Cardiac fibroblast (primary cell): Measurements from ENCODE around the gene AKAP6.

Source experiments
- DNase-seq, 2 donors: peaks; one replicate each; pipeline versions ENCODE4 v3.0.0 to v3.0.0-alpha.2; 2010; ENCODE audit warnings: low read depth in 2 of 2
- H3K4me3 ChIP-seq, 2 donors: replicated peaks in 1 of 2; 1 replicate in 1 of 2; 2 replicates in 1 of 2; pipeline ENCODE4 v1.5.1; 2011; ENCODE audit warnings: low read depth in 2 of 2, low read length in 2 of 2, mild to moderate bottlenecking in 2 of 2, moderate library complexity in 1 of 2
- TF ChIP-seq, protein P1 (sequence below): IDR thresholded peaks from one replicate; pipeline ENCODE4 v1.5.1; 2011; ENCODE audit warnings: low read depth, mild to moderate bottlenecking, low read length, inconsistent platforms

Gene AKAP6

GRCh38 chr14:32478050-32478449 lies 149.0 kb downstream of the AKAP6 start:
- no peak overlapping the region for H3K4me3 ChIP-seq
- DNase-seq = no peak
- TF ChIP-seq, protein P1, sequence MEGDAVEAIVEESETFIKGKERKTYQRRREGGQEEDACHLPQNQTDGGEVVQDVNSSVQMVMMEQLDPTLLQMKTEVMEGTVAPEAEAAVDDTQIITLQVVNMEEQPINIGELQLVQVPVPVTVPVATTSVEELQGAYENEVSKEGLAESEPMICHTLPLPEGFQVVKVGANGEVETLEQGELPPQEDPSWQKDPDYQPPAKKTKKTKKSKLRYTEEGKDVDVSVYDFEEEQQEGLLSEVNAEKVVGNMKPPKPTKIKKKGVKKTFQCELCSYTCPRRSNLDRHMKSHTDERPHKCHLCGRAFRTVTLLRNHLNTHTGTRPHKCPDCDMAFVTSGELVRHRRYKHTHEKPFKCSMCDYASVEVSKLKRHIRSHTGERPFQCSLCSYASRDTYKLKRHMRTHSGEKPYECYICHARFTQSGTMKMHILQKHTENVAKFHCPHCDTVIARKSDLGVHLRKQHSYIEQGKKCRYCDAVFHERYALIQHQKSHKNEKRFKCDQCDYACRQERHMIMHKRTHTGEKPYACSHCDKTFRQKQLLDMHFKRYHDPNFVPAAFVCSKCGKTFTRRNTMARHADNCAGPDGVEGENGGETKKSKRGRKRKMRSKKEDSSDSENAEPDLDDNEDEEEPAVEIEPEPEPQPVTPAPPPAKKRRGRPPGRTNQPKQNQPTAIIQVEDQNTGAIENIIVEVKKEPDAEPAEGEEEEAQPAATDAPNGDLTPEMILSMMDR = no peak

GRCh38 chr14:32480337-32480736 lies 151.2 kb downstream of the AKAP6 start:
- H3K4me3 ChIP-seq = no peak overlapping the region
- DNase-seq = peak in 1 of 2 donors; percentile 27
- TF ChIP-seq, protein P1 = no peak

- H3K4me3 ChIP-seq = no peak overlapping the region
- TF ChIP-seq, protein P1 = no peak
- no peak for DNase-seq
Measured at GRCh38 chr14:32481707-32482106, 152.6 kb downstream of the AKAP6 start.

DNA sequence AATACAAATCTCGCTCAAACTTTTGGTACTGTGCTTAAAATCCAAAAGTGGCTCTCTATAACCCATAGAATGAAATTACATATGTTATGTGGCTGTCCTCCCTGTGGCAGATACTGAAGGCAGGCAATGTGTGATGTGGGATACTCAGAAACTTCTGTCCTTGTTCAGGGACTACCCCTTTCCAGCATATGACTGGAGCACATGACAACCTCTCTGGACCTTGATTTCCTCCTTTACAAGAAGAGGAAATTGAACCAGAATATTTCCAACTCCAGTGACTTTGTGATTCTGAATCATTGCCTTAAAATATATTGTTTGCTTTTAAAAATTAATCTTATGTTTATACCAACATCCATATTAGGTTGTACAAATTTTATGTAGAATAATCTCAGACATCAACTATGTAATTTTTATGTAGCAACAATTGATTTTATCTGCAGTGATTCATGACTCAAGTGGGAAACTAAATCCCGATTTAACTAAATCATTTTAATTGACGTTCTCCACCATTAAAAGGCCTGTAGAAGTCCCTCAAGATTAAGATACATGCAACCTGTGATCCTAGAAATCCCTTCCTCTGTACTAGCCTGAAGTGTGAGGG lies 162.4 kb downstream of the AKAP6 start:
- TF ChIP-seq, protein P1 = no peak
- no peak overlapping the region for H3K4me3 ChIP-seq
- DNase-seq = no peak

DNA sequence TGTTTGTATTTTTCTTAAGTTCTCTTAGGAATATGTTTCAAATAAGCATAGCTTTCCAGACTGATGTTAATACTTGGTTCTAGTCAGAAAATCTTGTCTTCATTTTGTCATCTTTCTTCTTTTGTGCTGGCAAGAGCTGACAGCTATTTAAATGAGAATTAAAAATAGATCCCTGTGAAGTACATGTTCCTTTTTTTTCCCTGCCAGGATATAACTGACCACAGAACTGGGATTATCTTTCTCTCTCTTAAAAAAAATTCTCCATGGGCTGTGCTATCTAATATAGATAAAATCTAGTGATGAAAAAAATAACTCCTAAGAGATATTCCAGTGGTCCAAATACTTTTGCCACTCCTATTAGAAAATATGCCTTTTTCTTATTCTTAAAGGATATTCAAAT lies 163.4 kb downstream of the AKAP6 start:
- DNase-seq = no peak
- no peak overlapping the region for H3K4me3 ChIP-seq
- TF ChIP-seq, protein P1 = no peak

- no peak overlapping the region for H3K4me3 ChIP-seq
- TF ChIP-seq, protein P1 = no peak
- DNase-seq = no peak
Measured at GRCh38 chr14:32494609-32495434, 165.7 kb downstream of the AKAP6 start.
